Progenitor cell of endocrine pancreas (in vitro differentiated cells): Measurements from ENCODE around the gene SLC20A1. TPM values are rescaled to one million over a fixed set of nuclear protein-coding genes. Genes with fewer than 3 reads are reported as not detected.

Source experiments
- DNase-seq: peaks from one replicate; pipeline ENCODE4 v3.0.0; 2021; ENCODE audit warnings: low spot score; ENCODE audit not compliant: unreplicated experiment
- H3K27ac Mint-ChIP-seq: 2 replicates; pipeline ENCODE4 v1.8.0; 2021; ENCODE audit warnings: mild to moderate bottlenecking, moderate library complexity, mixed read lengths
- H3K27me3 Mint-ChIP-seq: 2 replicates; pipeline ENCODE4 v1.8.0; 2021; ENCODE audit warnings: mixed read lengths
- H3K36me3 Mint-ChIP-seq: 2 replicates; pipeline ENCODE4 v1.8.0; 2022; ENCODE audit warnings: mixed read lengths; ENCODE audit not compliant: insufficient read depth
- H3K4me1 Mint-ChIP-seq: 2 replicates; pipeline ENCODE4 v1.8.0; 2021; ENCODE audit warnings: low read depth, mixed read lengths
- H3K4me3 Mint-ChIP-seq: 2 replicates; pipeline ENCODE4 v1.8.0; 2021; ENCODE audit warnings: low read depth, mild to moderate bottlenecking, moderate library complexity, mixed read lengths
- H3K9me3 Mint-ChIP-seq: 2 replicates; pipeline ENCODE4 v1.8.0; 2021; ENCODE audit warnings: low read depth, mixed read lengths
- total RNA-seq: library from RNA; stranded (reverse); gene quantifications from 2 replicates; pipeline ENCODE4 v1.2.1, GENCODE V29; 2021
- TF ChIP-seq, protein P1 (sequence below): fragments of 200-600 bp; sonication (generic); IDR thresholded peaks from one replicate; pipeline ENCODE4 v1.5.0; 2021; ENCODE audit warnings: antibody characterized with exemption, mild to moderate bottlenecking; ENCODE audit not compliant: unreplicated experiment

Gene SLC20A1
- total RNA-seq, 1 donor from 2014 or later: 56.0 TPM

DNA sequence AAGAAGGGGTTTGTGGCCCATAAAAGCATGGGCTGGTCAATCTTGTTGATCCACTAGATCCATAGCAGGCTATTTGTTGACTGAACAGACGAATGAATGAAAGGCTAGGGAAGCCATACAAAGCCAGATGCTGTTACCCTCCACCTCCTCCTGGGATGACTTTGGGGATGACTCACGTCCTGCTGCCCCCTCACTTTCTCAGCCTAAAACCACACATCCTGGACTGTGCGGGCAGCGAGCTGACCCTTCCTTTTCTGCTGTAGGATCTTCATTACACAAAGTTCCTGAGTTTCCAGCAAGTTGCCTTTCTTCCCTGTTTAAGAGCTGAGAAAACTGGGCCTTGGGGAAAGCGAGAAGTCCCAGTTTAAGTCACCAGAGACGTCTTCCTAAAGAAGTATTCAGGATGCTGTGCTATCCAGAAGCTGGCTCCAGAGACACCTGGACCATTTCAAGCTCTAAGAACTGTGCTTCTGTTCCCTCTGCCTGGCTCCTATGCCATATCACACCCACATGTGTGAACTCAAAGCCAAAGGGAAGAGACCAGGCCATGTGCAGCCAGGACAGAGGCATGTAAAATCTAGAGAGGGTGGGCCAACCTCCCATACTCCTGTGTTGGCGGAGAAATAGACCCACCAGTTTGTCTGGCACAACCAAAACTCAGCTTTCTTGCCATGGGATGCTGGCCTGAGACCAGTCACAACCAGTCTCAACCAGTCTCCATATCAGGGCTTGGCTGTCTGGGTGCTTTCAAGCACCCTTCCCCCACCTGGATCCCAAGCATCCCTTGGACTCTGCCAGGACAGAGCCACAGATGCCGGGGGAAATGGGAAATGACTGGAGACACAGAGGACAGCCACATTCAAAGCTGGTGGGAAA lies 4.7 kb upstream of the SLC20A1 start:
- H3K27ac Mint-ChIP-seq: no peak overlapping the region
- H3K27me3 Mint-ChIP-seq: peaks cover 39% of the 10 kb centered on the region
- H3K4me1 Mint-ChIP-seq: peaks cover 6% of the 10 kb centered on the region
- DNase-seq: no peak
- TF ChIP-seq, protein P1, sequence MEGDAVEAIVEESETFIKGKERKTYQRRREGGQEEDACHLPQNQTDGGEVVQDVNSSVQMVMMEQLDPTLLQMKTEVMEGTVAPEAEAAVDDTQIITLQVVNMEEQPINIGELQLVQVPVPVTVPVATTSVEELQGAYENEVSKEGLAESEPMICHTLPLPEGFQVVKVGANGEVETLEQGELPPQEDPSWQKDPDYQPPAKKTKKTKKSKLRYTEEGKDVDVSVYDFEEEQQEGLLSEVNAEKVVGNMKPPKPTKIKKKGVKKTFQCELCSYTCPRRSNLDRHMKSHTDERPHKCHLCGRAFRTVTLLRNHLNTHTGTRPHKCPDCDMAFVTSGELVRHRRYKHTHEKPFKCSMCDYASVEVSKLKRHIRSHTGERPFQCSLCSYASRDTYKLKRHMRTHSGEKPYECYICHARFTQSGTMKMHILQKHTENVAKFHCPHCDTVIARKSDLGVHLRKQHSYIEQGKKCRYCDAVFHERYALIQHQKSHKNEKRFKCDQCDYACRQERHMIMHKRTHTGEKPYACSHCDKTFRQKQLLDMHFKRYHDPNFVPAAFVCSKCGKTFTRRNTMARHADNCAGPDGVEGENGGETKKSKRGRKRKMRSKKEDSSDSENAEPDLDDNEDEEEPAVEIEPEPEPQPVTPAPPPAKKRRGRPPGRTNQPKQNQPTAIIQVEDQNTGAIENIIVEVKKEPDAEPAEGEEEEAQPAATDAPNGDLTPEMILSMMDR: no peak
- no peak overlapping the region for H3K4me3 Mint-ChIP-seq
- H3K36me3 Mint-ChIP-seq: no peaks in the 10 kb centered on the region
- no peaks in the 10 kb centered on the region for H3K9me3 Mint-ChIP-seq

DNA sequence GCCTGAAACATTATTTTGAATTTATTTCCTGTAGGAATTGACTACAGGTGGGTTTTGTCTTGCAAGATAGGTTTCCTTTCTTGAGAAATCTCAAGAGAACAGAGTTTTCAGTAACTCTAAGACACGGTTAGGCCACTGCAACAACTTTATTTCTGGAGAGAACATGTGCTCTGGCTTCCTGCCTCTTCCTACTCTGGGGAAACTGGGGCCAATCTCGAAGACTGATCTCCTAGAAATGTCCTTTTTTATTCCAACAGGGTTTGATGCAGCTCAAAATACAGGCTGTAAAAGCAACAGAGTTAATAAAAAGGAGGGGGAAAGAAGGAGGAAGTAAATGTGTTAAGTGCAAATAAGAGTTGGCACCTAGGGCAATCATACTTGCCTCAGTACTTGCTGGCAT lies 4.0 kb upstream of the SLC20A1 start:
- Mint-ChIP-seq H3K27me3 (peaks cover 38% of the 10 kb centered on the region), H3K4me1 (peaks cover 6% of the 10 kb centered on the region), H3K36me3 (no peaks in the 10 kb centered on the region), H3K9me3 (no peaks in the 10 kb centered on the region), H3K27ac (no peak overlapping the region), H3K4me3 (no peak overlapping the region)
- no peak for DNase-seq
- TF ChIP-seq, protein P1: no peak

DNA sequence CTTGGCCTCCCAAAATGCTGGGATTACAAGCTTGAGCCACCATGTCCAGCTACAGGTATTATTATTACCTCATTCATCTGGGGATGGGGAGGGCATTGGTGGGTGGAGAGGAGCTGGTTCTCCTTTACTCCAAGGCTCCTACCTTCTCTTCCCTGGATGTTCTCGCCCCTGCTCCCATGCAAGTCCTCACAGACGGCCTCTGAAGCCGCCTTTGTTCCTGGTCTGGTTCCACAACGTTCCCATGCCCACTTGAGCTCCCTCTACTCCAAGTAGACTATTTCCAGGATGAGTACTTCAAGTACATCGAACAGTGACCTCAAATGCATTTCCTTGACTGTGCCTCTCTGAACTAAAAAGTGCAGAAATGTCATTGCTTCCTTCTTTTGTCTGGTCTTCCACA lies 3.2 kb upstream of the SLC20A1 start:
- Mint-ChIP-seq H3K9me3 (no peaks in the 10 kb centered on the region), H3K4me1 (peaks cover 10% of the 10 kb centered on the region), H3K27me3 (peaks cover 38% of the 10 kb centered on the region), H3K27ac (no peak overlapping the region), H3K4me3 (no peak overlapping the region), H3K36me3 (peaks cover 1% of the 10 kb centered on the region)
- DNase-seq: no peak
- TF ChIP-seq, protein P1: no peak

DNA sequence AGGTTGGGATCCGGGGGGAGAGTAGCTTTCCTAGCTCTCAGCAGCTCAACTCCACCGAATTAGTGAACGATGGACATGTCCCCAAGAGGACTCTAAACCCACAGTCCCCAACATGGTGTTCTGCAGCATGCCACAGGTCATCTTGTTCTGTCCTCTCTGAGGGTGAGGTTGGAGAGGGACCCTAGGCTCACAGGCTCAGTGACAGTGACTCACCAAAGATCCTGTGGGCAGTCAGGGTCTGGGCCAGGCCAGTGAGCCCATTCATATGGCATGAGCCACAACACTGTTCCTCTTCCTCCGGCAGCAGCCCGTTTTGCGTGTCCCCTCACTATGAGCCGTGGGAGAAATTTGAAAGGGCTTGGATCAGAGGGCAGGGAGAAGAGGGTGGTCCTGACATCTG lies 2.8 kb upstream of the SLC20A1 start:
- Mint-ChIP-seq H3K9me3 (no peaks in the 10 kb centered on the region), H3K27me3 (peaks cover 38% of the 10 kb centered on the region), H3K36me3 (peaks cover 4% of the 10 kb centered on the region), H3K27ac (no peak overlapping the region), H3K4me3 (no peak overlapping the region), H3K4me1 (peaks cover 10% of the 10 kb centered on the region)
- TF ChIP-seq, protein P1: no peak
- no peak for DNase-seq

DNA sequence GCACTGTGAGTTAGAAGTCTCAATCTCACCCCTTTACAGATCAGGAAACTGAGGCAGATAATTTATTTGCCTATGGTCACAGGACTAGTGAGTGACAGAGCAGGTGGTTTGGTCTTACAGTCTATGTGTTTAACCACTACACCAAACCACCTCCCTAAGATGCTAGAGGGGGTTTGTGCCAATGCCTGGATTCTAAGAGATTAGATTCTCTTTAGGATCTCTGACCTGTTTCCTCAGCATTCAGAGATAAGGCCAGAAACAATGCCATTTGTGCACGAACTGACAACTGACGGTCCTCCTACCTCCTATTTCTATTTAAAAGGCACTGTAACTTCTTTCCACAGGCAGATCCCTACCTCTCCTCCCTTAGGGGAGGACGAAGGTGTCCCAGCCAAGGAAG lies 2.3 kb upstream of the SLC20A1 start:
- TF ChIP-seq, protein P1: no peak
- Mint-ChIP-seq H3K27ac (no peak overlapping the region), H3K27me3 (peaks cover 38% of the 10 kb centered on the region), H3K4me3 (peak overlapping the region; percentile 10), H3K9me3 (no peaks in the 10 kb centered on the region), H3K4me1 (peaks cover 10% of the 10 kb centered on the region), H3K36me3 (peaks cover 4% of the 10 kb centered on the region)
- DNase-seq: no peak
